GDM1 (cell line): ENCODE data around the gene MICAL2.

Experiments
- DNase-seq: peaks from one replicate; lab custom pipeline; 2025; lab: John Stamatoyannopoulos, UW

Gene MICAL2

DNA sequence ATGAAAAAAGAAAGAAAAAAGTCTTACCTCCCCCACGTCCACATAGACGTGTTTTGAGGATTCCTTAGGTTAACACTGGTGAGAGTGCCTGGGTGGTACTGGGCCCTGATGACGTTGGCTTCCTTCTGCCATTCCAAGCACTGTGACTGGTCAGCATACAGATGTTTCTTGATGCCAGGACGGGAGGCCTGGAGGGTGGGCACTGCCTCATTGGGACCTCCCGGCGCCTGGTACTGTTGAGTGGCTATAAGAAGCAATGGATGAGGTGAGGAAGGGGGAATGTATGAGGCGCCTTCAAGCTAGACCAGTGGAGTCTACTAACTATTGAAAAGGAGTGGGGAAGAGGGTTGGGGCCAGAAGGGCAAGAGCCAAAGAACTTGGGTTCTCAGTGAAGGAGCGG is 45.3 kb downstream of the MICAL2 start:
- no peak for DNase-seq

DNA sequence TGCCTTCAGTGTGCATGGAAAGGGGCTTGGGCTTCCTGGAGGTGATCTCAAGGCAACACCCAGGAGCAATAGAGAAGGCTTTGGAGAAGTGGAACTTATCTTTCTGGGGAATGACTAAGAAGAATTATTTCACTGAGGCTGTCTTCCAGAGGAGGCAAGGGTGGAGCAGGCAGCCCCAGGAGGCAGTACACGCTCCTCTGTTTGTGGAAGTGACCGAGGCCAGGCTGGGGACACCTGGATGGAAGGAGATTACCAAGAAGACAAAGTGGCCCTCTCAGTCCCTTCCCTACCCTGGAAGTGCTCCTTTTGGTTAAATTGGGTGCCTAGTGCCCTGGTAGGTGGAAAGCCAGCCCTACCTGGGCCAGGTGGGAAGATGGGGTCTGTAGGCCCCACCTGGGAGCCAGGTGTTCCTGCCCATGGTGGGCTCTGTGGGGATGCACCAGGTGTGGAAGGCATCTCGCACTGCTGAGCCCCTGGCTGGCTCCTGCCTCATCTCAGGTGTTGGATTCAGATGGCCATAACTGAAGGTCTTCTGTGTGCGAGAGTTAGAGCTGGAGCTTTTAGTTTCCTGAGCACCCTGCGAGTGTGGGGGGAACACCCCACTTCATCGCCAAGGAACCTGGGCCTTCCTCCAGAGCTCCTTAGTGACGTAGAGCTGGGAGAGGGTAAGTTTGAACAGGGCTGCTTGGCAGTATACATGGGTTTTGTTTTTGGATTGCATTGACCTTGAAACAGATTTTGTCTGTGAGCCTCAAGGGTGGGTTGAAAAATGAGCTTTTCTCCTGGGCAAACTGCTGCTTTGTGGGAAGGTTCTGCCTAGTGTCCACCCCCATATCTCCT is 46.1 kb downstream of the MICAL2 start:
- DNase-seq, result no peak

DNA sequence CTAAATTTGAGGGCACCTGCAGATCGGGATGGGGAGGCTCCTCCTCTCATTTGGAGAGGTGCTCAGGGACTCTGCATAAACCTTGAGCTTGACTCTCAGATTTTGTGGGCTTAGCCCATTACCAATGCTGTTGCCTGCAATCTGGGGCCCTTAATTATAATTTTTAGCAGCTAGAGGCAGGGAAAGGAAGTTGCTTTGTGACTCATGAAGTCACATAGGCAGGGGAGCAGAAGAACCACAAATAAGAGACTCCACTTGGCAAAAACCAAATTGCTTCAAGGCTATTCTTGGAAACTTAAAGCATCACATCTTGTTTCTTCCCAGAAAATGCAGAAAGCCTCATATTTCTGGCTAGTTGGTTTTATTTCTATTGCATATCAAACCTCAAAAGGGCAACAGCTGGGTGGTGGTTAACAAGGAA is 46.9 kb downstream of the MICAL2 start:
- no peak for DNase-seq

DNA sequence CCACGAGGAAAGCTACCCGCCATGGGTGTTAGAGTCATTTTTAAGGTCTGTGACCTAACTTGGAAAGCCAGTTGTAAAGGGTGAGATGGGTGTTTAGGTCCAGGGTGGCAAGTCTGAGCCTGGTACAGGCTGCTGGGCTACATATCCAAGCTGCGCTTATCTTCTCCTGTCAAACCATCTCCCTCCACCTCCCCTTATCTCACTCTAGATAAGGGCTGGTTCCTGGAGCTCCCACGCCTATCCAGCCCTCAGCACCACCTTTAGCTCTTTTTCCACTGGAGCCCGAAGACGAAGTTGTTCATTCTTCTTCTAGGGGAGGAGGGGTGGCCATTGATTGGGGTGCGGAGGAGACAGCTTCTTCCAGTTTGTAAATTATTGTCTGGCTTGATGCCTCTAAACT is 48.5 kb downstream of the MICAL2 start:
- no peak for DNase-seq

DNA sequence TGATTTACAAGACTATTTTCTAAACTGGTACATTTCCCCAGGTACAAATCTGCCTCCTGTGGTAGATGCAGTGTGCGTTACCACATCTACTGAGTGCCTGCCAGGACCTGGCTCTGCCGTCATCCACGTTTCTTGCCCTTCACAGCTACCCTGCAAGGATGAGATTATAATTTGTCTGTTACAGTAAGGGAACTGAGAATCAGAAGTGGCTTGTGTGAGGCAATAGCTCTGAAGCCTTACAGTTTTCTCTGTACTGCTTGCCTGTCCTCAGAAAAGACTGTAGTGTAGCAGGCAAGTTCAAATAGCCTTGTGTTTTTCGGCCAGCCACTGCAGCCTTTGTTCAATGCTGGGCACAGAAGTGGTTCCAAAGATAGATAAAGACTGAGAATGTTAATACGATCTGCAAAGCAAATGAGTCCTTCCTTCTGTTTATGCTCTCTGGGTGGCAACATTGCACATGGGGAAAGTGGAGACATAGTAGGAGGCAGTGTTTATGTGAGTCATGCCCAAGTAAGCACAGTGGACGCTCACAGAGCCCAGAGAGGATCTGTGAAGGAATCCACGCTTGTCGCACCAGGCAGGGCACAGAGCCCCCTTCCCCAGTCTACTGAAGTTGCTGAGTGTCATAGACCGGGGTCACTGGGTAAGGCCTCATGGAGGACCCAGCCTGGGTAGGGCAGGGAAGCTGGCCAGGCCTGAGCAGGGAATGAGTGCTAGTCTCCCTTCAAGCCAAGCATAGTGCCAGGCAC is 49.1 kb downstream of the MICAL2 start:
- DNase-seq, result no peak

DNA sequence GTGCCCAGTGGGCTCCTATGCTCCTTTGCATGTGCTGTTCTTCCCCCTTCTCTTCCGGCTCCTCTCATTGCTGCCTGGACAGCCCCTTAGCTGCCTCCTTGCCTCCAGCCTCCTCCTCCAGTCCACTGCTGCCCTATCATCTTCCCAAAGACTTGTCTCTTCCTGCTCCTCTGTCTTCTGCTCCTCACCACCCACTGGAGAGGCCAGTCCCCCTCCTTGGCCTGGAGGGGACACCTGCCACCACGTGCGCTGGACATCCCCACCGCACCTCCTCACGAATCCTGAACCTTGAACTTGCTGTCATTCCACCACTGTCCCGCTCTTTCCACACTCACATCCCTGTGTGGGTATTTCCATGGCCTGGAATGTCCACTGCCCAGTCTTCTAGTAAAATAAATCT is 49.8 kb downstream of the MICAL2 start:
- no peak for DNase-seq

DNA sequence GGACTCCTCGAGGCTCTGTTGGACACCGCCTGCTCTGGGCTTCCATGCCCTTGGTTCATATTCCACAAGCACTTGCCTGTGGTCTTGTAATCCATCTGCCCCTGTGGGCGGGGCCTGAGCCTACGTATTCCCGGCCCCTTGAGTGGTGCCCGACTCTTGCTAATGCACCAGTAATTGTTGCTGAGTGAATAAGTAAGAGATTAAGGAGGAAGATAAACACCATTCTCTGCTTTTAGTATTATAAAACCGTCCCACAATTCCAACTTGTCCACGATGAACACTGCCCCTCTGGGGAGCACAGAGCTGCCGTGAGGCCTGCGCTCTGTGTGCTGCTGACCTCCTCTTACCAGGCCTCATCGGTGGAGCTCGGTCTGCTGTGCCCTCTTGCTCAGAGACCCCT is 50.3 kb downstream of the MICAL2 start:
- DNase-seq, result no peak

DNA sequence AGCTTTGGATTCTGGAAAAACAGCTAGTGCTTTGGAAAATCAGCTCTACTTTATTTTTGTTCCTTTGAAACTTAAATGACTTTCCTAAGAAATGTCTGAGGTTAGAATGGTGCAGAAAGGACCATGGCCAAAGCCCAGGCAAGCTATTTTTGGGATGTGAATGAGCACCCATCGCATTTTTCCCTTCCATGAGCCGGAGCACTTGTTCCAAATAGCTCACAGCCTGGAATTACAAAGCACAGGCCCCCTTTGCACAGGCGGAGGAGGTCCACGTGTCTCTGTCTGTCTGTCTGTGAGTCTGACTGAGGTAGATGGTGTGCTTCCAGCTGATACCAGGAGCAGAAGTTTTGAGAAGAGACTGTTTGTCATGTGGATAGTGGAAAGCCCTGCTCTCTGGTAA is 50.7 kb downstream of the MICAL2 start:
- no peak for DNase-seq

DNA sequence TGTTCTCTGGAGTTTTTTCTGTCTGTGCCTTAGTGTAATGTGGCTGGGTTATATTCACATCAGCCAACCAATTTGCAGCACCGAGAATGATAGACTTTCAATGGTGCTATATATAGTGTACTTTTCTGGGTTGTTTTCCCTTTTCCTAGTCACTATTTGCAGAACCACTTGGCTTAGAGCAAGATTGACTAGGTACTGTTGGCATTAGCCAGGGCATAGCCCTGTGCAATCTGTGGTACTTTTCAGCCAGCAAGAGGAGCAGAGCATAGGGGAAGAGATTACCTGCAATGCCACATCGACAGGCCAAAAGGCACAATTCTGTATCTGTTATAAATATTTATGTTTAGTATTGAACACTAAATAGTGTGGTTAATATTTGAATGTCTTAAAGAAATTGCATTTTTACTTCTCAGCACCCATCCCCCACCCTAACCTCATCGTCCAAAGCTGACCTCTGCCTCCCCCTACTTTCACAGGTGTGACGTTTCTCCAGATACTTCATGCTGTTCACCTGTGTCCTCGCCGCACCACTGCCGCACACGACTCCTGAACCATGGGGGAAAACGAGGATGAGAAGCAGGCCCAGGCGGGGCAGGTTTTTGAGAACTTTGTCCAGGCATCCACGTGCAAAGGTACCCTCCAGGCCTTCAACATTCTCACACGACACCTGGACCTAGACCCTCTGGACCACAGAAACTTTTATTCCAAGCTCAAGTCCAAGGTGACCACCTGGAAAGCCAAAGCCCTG is 51.4 kb downstream of the MICAL2 start:
- DNase-seq, result no peak

DNA sequence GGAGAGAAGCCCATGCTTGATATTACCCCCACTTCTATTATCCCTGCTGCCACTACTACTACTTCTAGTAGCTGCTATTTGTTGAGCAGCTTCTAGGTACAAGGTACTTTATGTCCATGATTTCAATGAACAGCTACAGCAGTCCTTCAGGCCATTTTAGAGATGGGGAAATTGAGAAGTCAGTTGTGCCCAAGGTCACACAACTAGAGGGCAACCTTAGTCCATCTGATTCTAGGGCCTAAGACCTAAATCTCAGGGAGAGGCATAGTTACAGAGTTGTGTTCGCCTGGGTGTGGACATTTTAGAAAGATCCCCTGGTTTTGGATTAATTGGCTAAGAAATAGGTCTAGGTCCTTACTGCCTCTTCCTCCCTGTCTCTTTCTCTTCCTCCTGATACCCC is 52.3 kb downstream of the MICAL2 start:
- no peak for DNase-seq

DNA sequence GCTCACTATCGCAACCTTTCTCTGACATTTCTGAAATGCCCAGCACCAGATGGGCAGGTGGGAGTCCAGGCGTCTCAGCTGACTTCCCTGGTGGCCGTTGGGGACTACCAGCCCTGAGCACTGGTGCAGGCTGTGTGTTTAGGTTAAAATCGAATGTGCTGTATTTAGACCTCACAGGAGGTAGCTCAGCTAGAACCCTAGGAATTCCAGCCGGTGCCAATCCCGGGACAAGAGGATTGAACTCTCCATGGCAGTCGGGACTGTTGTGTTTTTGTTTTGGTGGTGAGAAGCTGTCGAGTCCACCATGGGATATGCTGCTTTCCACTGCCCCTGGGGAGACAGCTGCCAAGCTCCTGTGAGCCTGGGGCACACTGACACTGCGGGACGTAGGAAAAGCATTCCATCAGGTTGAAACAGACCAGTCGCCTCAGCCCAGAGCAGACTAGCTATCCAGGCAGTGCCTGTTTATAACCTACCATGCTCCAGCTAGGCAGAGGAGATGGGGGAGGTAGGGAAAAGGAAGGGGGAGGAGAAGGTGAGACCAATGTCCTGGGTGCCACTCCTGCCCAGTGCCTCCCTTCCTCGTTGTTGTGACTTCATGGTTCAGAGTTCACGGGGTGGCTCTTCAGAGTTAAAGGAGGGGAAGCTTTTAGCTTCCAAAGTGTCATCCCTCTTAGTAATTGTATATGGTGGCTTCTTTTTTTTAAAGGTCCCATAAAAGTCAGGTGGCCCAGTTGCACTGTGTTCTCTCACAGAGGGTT is 53.0 kb downstream of the MICAL2 start:
- no peak for DNase-seq

DNA sequence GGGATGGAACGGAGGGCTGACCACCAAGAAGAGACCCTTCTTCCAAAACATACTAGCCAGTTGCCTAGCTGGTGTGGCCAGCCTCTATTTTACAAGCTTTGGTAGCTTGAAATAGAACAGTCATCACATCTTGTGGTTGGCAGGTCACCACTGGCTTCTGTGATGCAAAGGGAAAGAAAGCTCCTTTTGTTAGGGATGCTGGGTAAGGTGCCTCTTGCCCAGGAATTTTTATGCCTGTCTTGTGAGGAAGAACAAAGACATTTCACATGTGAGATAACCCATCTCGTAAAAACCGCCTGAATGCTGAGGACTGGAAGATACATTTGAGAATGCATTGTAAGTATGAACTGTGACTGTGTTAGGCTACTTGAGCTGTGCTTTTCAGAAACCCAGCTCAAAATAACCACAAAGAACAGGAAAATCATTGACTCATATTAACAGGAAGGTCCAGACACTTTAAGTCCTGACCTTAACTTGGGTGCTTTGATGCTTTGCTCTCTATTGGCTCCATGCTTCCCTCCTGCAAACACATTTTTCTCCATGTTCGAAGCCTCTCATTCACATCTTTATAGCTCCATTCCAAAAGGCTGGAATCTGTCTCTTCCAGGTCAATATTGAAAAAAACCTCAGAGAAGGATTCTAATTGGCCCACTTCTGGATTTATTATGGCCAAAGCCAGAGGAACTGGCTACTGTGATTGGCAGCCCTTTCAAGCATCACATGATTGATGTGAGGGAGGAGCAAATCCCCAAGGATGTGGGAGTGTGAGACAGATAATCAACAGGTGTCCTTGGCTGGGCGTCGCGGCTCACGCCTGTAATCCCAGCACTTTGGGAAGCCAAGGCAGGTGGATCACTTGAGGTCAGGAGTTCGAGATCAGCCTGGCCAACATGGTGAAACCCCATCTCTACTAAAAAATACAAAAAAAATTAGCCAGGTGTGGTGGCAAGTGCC is 53.9 kb downstream of the MICAL2 start:
- no peak for DNase-seq

DNA sequence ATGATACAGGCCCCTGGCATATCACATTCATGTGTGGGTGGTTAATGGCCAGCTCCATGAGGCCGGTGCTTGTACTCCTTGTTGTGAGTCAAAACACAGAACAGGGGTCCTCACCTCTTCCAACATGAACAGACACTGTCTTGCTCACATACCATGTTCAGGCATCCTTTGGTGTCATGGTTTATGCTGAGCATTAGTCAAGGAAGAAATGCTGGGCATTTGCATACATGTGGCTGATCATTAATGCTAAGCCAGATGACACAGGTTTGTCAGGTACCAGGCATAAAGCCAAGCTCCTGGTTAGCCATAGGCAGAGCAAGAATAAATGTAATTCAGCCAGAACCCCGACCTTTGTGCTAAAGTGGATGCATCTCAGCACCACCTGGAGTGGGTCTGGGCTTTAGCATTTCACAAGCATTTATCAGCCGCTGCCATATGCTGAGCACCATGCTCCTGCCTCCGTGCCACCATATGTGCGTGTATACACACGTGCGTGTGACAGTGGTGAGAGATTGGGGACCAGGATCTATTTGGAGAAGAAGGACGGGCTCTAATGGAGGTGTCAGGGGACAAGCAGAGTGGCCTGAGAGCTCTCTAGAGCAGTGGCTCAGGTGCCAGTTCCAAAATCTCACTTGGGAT is 55.0 kb downstream of the MICAL2 start:
- DNase-seq, result no peak

DNA sequence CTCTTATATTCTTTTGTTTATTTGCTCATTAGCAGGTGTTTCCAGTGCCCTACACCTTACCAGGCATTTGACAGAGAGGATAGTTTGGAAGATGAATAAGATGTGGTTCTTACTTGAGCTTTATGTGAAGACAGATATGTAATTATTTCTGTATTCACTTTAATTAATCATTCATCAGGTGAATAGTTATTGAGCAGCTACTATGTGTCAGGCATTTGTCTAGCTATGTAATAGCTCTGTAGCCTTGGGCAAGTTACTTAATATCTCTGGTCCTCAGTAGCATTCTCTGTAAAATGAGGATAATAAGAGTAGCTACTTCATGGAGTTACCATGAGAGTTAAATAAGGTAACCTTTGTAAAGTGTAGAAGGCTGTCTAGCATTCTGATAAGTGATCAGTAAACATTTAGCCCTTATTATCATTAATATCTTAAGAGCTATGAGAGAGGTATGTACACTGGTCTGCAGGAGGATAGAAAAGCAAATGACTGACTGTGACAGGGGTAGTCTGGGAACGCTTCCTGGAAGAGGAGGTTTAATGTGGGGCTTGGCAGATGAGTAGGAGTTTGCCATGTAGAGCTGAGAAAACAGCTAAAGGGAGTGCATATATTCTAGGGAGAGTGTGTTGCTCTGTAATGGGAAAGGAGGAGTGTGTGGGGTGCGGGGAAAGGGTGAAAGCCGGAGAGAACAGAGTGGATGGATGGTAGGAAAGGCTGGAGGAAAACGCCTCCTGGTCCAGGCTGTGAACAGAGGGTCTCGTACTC is 56.1 kb downstream of the MICAL2 start:
- DNase-seq, result no peak

DNA sequence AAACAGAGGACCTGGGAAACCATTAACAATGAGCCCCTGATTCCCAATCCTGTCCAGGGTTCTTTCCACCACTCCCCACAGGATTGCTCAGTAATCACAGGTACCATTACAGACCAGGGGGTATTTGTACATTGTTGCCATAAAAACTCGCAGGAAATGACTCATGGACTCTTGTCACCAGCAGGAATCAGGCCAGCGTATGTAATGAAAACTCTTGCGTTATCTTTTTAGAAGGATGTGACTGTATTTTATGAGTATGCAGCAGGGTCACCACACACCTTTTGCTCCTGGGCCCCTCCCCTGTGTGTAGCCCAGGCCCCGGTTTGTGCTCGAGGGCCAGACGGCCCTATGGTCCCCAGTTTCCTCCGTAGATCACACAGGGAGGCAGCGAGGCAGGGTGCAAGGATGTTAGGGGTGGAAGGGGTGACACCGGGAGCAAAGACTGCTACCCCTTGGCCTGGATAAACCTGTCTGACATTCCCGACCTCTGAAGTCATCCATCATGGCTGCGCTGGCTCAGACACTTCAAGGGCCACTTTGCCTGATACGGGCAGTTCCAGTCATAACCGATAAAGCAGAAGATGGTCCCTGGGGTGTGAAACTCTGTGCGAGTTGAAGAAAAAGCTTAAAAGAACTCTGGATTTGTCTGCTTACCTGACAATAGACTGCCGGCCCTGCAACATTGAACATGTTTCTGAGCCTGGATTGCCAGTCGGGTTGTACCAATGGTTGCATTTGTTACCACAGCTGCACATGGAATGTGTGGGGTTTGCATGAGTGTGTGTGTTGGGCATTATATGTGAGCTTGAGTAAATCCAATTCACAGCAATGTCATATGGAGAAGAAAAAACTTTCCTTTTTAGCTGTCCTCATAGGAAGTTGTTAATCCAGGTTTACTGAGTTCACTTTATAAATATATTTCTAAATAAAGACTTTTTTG is 56.9 kb downstream of the MICAL2 start:
- no peak for DNase-seq

DNA sequence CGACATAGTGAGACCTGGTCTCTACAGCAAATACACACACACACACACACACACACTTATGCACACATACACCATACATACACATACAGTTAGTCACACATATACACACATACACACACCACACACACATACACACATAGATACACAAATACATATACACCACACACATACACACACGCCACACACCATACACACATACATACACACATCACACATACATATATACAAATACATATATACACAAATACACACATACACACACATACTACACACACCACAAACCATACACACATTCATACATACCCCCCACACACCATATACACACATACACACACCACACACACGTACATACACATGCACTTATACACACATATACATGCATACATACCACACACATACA is 57.7 kb downstream of the MICAL2 start:
- no peak for DNase-seq

DNA sequence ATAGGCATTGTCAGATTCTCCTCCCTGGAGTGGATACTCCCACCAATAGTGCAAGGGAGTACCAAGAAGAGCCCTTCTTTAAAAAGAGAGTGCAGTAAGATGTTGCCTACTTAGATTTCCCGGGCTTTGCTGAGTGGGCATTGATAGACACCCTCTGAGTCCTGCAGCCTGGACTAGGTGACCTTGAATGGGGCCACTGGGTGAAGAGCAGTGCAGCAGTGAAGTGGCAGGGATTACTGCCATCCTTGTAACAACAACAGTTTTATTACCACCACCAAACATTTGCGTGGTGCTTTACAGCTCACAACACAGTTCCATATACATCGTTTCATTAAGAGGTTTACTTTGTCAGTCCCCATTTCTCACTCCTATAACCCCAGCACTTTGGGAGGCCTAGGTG is 59.4 kb downstream of the MICAL2 start:
- DNase-seq, result no peak

DNA sequence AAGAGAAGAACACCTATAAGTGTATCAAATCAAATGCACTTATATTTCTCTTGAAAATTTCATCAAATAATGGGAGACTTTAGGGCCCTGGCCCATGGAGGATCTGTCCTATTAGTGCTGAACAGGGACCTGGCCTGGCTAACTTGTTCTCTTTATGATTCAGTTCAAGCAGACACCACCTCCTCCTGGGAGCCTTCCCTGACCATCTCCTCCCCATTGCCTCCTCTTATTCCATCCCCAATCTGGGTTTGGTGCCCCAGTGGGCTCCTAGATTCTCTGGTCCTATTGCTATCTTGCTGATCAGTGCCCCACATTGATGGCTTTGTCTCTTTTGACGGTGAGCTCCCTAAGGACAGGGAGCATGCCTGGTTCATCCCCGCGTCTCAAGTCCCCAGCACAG is 60.1 kb downstream of the MICAL2 start:
- no peak for DNase-seq

DNA sequence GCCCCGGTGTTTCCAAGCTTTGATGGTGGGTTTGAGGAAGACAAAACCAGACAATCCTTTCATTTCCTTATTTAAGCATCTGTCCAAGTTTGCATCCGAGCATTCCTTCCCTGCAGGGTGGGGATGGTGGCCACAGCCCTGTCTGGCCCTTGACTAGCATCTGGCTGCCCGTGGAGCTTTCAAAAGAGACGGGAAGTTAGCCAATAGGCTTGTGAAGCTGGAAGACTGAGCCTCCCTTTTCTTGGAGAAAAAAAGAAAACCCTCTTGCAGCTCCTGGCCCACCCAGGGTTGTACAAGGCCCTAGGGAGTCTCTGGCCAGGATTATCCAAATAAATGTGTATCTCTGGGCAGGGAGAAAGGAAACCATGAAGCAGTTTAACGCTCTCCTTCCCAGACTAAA is 60.6 kb downstream of the MICAL2 start:
- DNase-seq, result no peak
